ENCODE data around the gene IMPDH2. TPM values are rescaled to one million over a fixed set of nuclear protein-coding genes. Genes with fewer than 3 reads are reported as not detected.

IMPDH2 gene
- total and polyA plus RNA-seq, 2 experiments from 2014 or later = 198 to 314 TPM

- Mint-ChIP-seq H3K9me3 (no peaks in the 10 kb centered on the region; the same call in 2 of the 3 replicates), H3K27ac (peak overlapping the region; percentile 71; the same call in 1 of the 2 replicates), H3K4me1 (peaks cover 26% of the 10 kb centered on the region), H3K27me3 (ENCODE audit: insufficient read depth, low read depth, poor library complexity) (peaks cover 31% of the 10 kb centered on the region), H3K4me3 (peak overlapping the region; percentile 93), H3K36me3 (ENCODE audit: low read depth) (peaks cover 49% of the 10 kb centered on the region)
- Histone ChIP-seq H3K4me2 (peak overlapping the region; percentile 99), H4K20me1 (replicated peaks; ENCODE audit: insufficient read depth) (peaks cover 9% of the 10 kb centered on the region), H3F3A (replicated peaks; ENCODE audit: low read depth) (peaks cover 46% of the 10 kb centered on the region), H3K9me2 (ENCODE audit: insufficient read depth) (no peaks in the 10 kb centered on the region), H3K79me2 (replicated peaks; ENCODE audit: insufficient read depth) (peaks cover 13% of the 10 kb centered on the region), H3K36me3 (ENCODE audit: insufficient read depth) (peaks cover 17% of the 10 kb centered on the region), H3K27ac (ENCODE audit: low read depth) (peak overlapping the region; percentile 84; the same call in 1 of the 2 replicates), H3K27me3 (ENCODE audit: insufficient read depth) (no peaks in the 10 kb centered on the region), H3K4me3 (peak overlapping the region; percentile 97), H2AFZ (no peak overlapping the region; the same call in 1 of the 2 replicates), H3K4me1 (ENCODE audit: insufficient read depth) (peaks cover 27% of the 10 kb centered on the region; the same call in 1 of the 2 replicates)
- TF ChIP-seq REST (IDR thresholded peaks at IDR 0.05; ENCODE audit: unreplicated experiment) (no peak), JUNB (IDR thresholded peaks at IDR 0.05; ENCODE audit: unreplicated experiment) (no peak), EZH2phosphoT487 (IDR thresholded peaks at IDR 0.05; ENCODE audit: unreplicated experiment) (no peak), CREB1 (CRISPR knock-in tag; IDR thresholded peaks at IDR 0.05; ENCODE audit: low read depth) (no peak), ETS1 (IDR thresholded peaks at IDR 0.05) (no peak; the same call in 1 of the 2 replicates), ZNF331 (CRISPR knock-in tag; IDR thresholded peaks at IDR 0.05; ENCODE audit: low read depth) (no peak), ZNF114 (CRISPR knock-in tag; IDR thresholded peaks at IDR 0.05) (no peak)
- no peak for ATAC-seq
- DNase-seq (ENCODE audit: low spot score) = no peak
Measured at GRCh38 chr3:49018707-49019006, 10.5 kb downstream of the IMPDH2 start.

- H3K4me3 ChIP-seq = peak within 1 kb of the TSS; percentile 97
- Mint-ChIP-seq H3K27ac (peak within 1 kb of the TSS; percentile 71), H3K9me3 (no peaks in the 10 kb centered on the region; the same call in 2 of the 3 replicates), H3K4me1 (peaks cover 23% of the 10 kb centered on the region), H3K27me3 (ENCODE audit: insufficient read depth, low read depth, poor library complexity) (peaks cover 30% of the 10 kb centered on the region), H3K36me3 (ENCODE audit: low read depth) (peaks cover 49% of the 10 kb centered on the region), H3K4me3 (peak within 1 kb of the TSS; percentile 93)
- peaks cover 24% of the 10 kb centered on the region; the same call in 1 of the 2 replicates for H3K4me1 ChIP-seq (ENCODE audit: insufficient read depth)
- peaks cover 14% of the 10 kb centered on the region for H3K36me3 ChIP-seq (ENCODE audit: insufficient read depth)
- DNase-seq (ENCODE audit: low spot score) (peak; percentile 92), ATAC-seq (peak; percentile 16)
- H3F3A ChIP-seq (replicated peaks; ENCODE audit: low read depth) = peaks cover 46% of the 10 kb centered on the region
- H3K27me3 ChIP-seq (ENCODE audit: insufficient read depth) = no peaks in the 10 kb centered on the region
- H3K79me2 ChIP-seq (replicated peaks; ENCODE audit: insufficient read depth) = peaks cover 9% of the 10 kb centered on the region
- no peaks in the 10 kb centered on the region for H3K9me2 ChIP-seq (ENCODE audit: insufficient read depth)
- H4K20me1 ChIP-seq (replicated peaks; ENCODE audit: insufficient read depth) = peaks cover 5% of the 10 kb centered on the region
- H3K4me2 ChIP-seq = peak within 1 kb of the TSS; percentile 99
- H2AFZ ChIP-seq = peak within 1 kb of the TSS; percentile 69; the same call in 1 of the 2 replicates
- H3K27ac ChIP-seq (ENCODE audit: low read depth) = peak within 1 kb of the TSS; percentile 84; the same call in 1 of the 2 replicates
- TF ChIP-seq JUNB (IDR thresholded peaks at IDR 0.05; ENCODE audit: unreplicated experiment) = no peak
- no peak for TF ChIP-seq NANOG (IDR thresholded peaks at IDR 0.05; ENCODE audit: borderline replicate concordance)
- TF ChIP-seq ZNF331 (CRISPR knock-in tag; IDR thresholded peaks at IDR 0.05; ENCODE audit: low read depth) = no peak
- TF ChIP-seq ZNF462 (CRISPR knock-in tag; IDR thresholded peaks at IDR 0.05) = no peak
Measured at GRCh38 chr3:49017971-49018706, 11.1 kb downstream of the IMPDH2 start, which contains the start of gene DALRD3. Gene DALRD3, minus strand, starts transcription at chr3:49018580. Its CDS starts 16 bp downstream, at chr3:49018564.
